ENCODE data around the gene NKX6-2.
"Not testable (repeated sequence)": the region's sequence is repeated elsewhere in the genome, so short reads cannot be mapped to it uniquely, and the experiment has no call there.

DNA sequence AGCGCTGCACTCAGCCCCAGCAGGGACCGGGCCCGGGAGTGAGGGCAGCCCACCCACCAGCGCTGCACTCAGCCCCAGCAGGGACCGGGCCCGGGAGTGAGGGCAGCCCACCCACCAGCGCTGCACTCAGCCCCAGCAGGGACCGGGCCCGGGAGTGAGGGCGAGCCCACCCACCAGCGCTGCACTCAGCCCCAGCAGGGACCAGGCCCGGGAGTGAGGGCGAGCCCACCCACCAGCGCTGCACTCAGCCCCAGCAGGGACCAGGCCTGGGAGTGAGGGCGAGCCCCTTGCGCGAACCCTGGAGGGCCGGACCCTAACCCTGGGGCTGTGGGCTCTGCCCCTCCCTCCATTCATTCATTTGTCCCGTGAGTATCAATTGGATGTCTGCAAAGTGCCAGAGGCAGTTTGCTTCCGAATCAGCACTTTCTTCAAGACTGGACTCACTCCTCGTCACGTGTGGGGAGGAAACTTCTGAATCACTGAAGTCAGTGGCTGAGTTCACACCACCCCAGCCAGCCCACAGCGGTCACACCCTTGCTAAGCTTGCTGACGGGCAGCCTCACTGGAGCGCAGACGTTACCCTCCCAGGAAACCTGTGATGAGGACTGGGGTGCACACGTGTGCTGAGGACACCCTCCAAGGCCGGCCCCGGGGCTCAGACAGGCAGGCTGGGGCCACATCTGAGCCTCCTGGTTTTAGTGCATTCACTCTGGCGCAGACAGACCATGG is 42.6 kb downstream of the NKX6-2 start:
- TF ChIP-seq CTCF, POLR2A (IDR thresholded peaks at IDR 0.05): not testable (repeated sequence)

Measured in uterus (tissue), 2 donors.